Upper lobe of left lung (tissue), 6 donors: ENCODE measurements around the gene ARHGEF6. TPM values are rescaled to one million over a fixed set of nuclear protein-coding genes. Genes with fewer than 3 reads are reported as not detected.
A peak's percentile ranks its signal among the peaks of the same experiment; 100 is the strongest.

Source experiments
- ATAC-seq, 2 donors: fragments of 200-7000 bp; cut with Tn5 transposase; one replicate each; pipeline ENCODE4 v1.9.1; 2022; ENCODE audit warnings: mild to moderate bottlenecking in 2 of 2, moderate library complexity in 2 of 2; ENCODE audit not compliant: low FRiP score in 2 of 2
- DNase-seq, 2 donors: peaks; one replicate each; pipeline ENCODE4 v3.0.0-alpha.2; 2019 to 2020
- H3K27ac ChIP-seq, 4 donors: fragments of 200-600 bp; sonication (generic); one replicate each; pipeline ENCODE4 v1.5.1; 2016 to 2019
- H3K27me3 ChIP-seq, 4 donors: fragments of 200-600 bp; sonication (generic); one replicate each; pipeline ENCODE4 v1.5.1; 2017 to 2019
- H3K36me3 ChIP-seq, 4 donors: fragments of 200-600 bp; sonication (generic); one replicate each; pipeline ENCODE4 v1.5.1; 2016 to 2019
- H3K4me1 ChIP-seq, 4 donors: fragments of 200-600 bp; sonication (generic); one replicate each; pipeline ENCODE4 v1.5.1; 2018 to 2019
- H3K4me3 ChIP-seq, 4 donors: fragments of 200-600 bp; sonication (generic); one replicate each; pipeline ENCODE4 v1.5.1; 2017 to 2019; ENCODE audit warnings: mild to moderate bottlenecking in 2 of 4, moderate library complexity in 1 of 4
- H3K9me3 ChIP-seq, 4 donors: fragments of 200-600 bp; sonication (generic); one replicate each; pipeline ENCODE4 v1.5.1; 2018 to 2019
- EP300 ChIP-seq, 4 donors: sonication (generic); formaldehyde crosslinking; IDR thresholded peaks; one replicate each; pipeline ENCODE4 v1.5.1; 2017; ENCODE audit warnings: antibody characterized with exemption in 4 of 4, control low read depth in 2 of 4
- POLR2A ChIP-seq, 4 donors: fragments of 450-650 bp; IDR thresholded peaks; one replicate each; pipeline ENCODE4 v1.5.1; 2016 to 2017; ENCODE audit warnings: antibody characterized with exemption in 4 of 4, mild to moderate bottlenecking in 2 of 4
- POLR2AphosphoS5 ChIP-seq, 2 donors: sonication (generic); formaldehyde crosslinking; IDR thresholded peaks; one replicate each; pipeline ENCODE4 v1.5.1; 2017; ENCODE audit warnings: antibody characterized with exemption in 2 of 2
- WGBS, 2 donors: methylation state at CpG; one replicate each; pipeline ENCODE4 v1.1.5; 2017 to 2018; 5-methylcytosine and 5-hydroxymethylcytosine counted together
- total RNA-seq, 6 donors: library from RNA; depleted of rRNA in 4 of 6; stranded (reverse); fragments of >200 nt in 4 of 6; gene quantifications; one replicate each; pipeline versions ENCODE4 v1.1.0 to v1.2.1, GENCODE V29; 2016 to 2021
- TF ChIP-seq, protein P1 (sequence below), 6 experiments: fragments of 450-650 bp in 4 of 6; fragments of 200-600 bp in 2 of 6; sonication (generic) in 2 of 6; IDR thresholded peaks; one replicate each; pipeline ENCODE4 v1.5.1; 2016 to 2019; ENCODE audit warnings: antibody characterized with exemption in 6 of 6
- donor health status: DM: no; HTN: no; CAD: no; lungs with moderate emphysema.
- donor health status: DM: no; HTN: yes; CAD: no; lungs with severe emphysema.

The ARHGEF6 gene
- total RNA-seq, 6 donors from 2014 or later = 21.7 to 30.9 (median 27.0) TPM

DNA sequence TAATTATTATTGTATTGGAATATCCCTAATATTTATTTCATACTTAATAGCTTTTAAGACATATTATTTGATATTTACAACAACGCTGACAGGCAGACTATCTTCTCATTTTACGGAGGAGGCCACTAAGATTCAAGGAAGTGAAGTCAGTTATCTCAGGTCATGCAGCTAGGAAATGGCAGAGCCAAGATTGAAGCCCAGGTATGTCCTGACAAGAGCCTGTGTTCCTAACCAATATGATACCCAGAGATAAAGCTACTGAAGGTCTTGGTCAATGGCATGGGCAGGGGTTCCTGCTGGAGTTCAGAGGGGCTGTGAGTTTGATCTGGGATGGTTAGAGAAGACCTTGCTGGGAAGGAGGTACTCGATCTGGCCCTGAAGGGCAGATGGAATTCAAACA is 47.1 kb downstream of the ARHGEF6 start:
- DNase-seq (no peak), ATAC-seq (no peak)
- H3K36me3 ChIP-seq = no peaks in the 10 kb centered on the region
- no peak overlapping the region for H3K27ac ChIP-seq
- H3K4me3 ChIP-seq = no peak overlapping the region
- no peak for TF ChIP-seq POLR2AphosphoS5 (IDR thresholded peaks at IDR 0.05)
- TF ChIP-seq POLR2A (IDR thresholded peaks at IDR 0.05) = no peak
- TF ChIP-seq, protein P1, sequence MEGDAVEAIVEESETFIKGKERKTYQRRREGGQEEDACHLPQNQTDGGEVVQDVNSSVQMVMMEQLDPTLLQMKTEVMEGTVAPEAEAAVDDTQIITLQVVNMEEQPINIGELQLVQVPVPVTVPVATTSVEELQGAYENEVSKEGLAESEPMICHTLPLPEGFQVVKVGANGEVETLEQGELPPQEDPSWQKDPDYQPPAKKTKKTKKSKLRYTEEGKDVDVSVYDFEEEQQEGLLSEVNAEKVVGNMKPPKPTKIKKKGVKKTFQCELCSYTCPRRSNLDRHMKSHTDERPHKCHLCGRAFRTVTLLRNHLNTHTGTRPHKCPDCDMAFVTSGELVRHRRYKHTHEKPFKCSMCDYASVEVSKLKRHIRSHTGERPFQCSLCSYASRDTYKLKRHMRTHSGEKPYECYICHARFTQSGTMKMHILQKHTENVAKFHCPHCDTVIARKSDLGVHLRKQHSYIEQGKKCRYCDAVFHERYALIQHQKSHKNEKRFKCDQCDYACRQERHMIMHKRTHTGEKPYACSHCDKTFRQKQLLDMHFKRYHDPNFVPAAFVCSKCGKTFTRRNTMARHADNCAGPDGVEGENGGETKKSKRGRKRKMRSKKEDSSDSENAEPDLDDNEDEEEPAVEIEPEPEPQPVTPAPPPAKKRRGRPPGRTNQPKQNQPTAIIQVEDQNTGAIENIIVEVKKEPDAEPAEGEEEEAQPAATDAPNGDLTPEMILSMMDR (IDR thresholded peaks at IDR 0.05) = no peak
- no peak for TF ChIP-seq EP300 (IDR thresholded peaks at IDR 0.05)
- WGBS, 2 donors = 71 to 81% methylated on average over 3 of the region's 3 CpGs
- H3K9me3 ChIP-seq = no peaks in the 10 kb centered on the region
- H3K4me1 ChIP-seq = peaks cover 0 to 6% (median 3%) of the 10 kb centered on the region in 4 donors
- no peaks in the 10 kb centered on the region for H3K27me3 ChIP-seq

- Histone ChIP-seq H3K27ac (no peak overlapping the region), H3K9me3 (no peaks in the 10 kb centered on the region), H3K4me3 (no peak overlapping the region), H3K36me3 (no peaks in the 10 kb centered on the region), H3K4me1 (peaks cover 0 to 6% (median 3%) of the 10 kb centered on the region in 4 donors), H3K27me3 (no peaks in the 10 kb centered on the region)
- DNase-seq (no peak), ATAC-seq (no peak)
- TF ChIP-seq POLR2A (IDR thresholded peaks at IDR 0.05) (no peak), POLR2AphosphoS5 (IDR thresholded peaks at IDR 0.05) (no peak), EP300 (IDR thresholded peaks at IDR 0.05) (no peak)
- TF ChIP-seq, protein P1 (IDR thresholded peaks at IDR 0.05) = no peak
- 67 to 96% methylated on average over 3 of the region's 3 CpGs for WGBS, 2 donors
Observed at GRCh38 chrX:136731798-136732197, 48.9 kb downstream of the ARHGEF6 start.

DNA sequence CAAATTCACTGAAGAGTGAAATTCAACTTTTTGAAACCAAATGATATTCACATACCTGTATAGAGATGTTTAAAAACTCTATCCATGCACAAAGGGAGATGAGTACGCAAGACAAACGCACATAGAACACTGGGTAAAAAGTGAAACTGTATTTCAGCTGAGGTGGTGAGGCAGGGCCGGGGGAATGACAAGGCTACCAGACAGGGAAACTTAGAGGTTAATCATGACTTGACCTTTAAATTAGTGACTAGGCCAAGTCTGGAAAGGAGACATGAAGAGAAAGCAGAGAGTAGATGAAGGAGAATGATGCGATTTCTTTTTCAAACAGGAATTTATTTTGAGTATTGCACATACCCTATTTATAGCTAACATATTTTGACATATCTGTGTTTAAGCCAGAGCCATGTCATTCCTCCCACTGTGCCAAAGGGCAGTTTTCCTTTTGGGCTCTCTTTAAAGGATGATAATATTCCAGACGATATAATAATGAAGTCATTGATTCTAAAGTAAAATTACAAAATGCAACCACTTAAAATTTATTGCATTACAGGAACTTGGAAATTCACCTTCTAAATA is 49.4 kb downstream of the ARHGEF6 start:
- Histone ChIP-seq H3K4me1 (peaks cover 0 to 6% (median 3%) of the 10 kb centered on the region in 4 donors), H3K27ac (peak overlapping the region in 2 of 4 donors; percentile 6 to 17), H3K9me3 (no peaks in the 10 kb centered on the region), H3K27me3 (no peaks in the 10 kb centered on the region), H3K4me3 (no peak overlapping the region), H3K36me3 (no peaks in the 10 kb centered on the region)
- ATAC-seq (no peak), DNase-seq (no peak)
- TF ChIP-seq, protein P1 (IDR thresholded peaks at IDR 0.05) = no peak
- TF ChIP-seq POLR2A (IDR thresholded peaks at IDR 0.05) (no peak), EP300 (IDR thresholded peaks at IDR 0.05) (no peak)
- WGBS, 2 donors = 58 to 66% methylated on average over 5 of the region's 5 CpGs

- 28 to 43% methylated on average over 1 of the region's 1 CpG for WGBS, 2 donors
Observed at GRCh38 chrX:136728393-136728792, 52.3 kb downstream of the ARHGEF6 start.

More at GRCh38 chrX:136728393-136728792, 52.3 kb downstream of the ARHGEF6 start:
- Histone ChIP-seq H3K36me3 (no peaks in the 10 kb centered on the region), H3K4me3 (no peak overlapping the region), H3K27ac (no peak overlapping the region), H3K27me3 (no peaks in the 10 kb centered on the region), H3K4me1 (no peaks in the 10 kb centered on the region), H3K9me3 (no peaks in the 10 kb centered on the region)
- TF ChIP-seq, protein P1 (IDR thresholded peaks at IDR 0.05) = no peak
- no peak for DNase-seq
- ATAC-seq = no peak
